TTC549 (cell line): ENCODE data around the gene TYW1.
"Not testable (repeated sequence)": the region's sequence is repeated elsewhere in the genome, so short reads cannot be mapped to it uniquely, and the experiment has no call there.

Source experiments
- FAIRE-seq: peaks from 2 replicates; lab custom pipeline; 2012; peaks lifted over from hg19 to GRCh38; lab: Jason Lieb, UNC

The TYW1 gene

GRCh38 chr7:66996444-66997191 is at the start of gene TYW1:
TYW1 (plus strand) TSS chr7:66996833; CDS start chr7:66996979, 146 bp downstream.
- peak; percentile 95 for FAIRE-seq

GRCh38 chr7:66948480-66949109 is 48.0 kb upstream of the TYW1 start:
- no peak for FAIRE-seq

GRCh38 chr7:66950311-66950710 is 46.3 kb upstream of the TYW1 start:
- FAIRE-seq = no peak

- no peak for FAIRE-seq
Measured at GRCh38 chr7:66950763-66951162, 45.9 kb upstream of the TYW1 start.

GRCh38 chr7:66952343-66953043 is 44.1 kb upstream of the TYW1 start:
- FAIRE-seq = no peak

- no peak for FAIRE-seq
Measured at GRCh38 chr7:66953044-66953427, 43.6 kb upstream of the TYW1 start.

GRCh38 chr7:66957595-66958290 is 38.9 kb upstream of the TYW1 start:
- FAIRE-seq = no peak

GRCh38 chr7:66958538-66959350 is 37.9 kb upstream of the TYW1 start:
- no peak for FAIRE-seq

- no peak for FAIRE-seq
Measured at GRCh38 chr7:66960192-66960591, 36.4 kb upstream of the TYW1 start.

- no peak for FAIRE-seq
Measured at GRCh38 chr7:66961096-66961495, 35.5 kb upstream of the TYW1 start.

GRCh38 chr7:66964411-66964810 is 32.2 kb upstream of the TYW1 start:
- no peak for FAIRE-seq

- no peak for FAIRE-seq
Measured at GRCh38 chr7:66967029-66967428, 29.6 kb upstream of the TYW1 start.

GRCh38 chr7:66969001-66969400 is 27.6 kb upstream of the TYW1 start:
- not testable (repeated sequence) for FAIRE-seq

GRCh38 chr7:66970310-66970709 is 26.3 kb upstream of the TYW1 start:
- FAIRE-seq = no peak

GRCh38 chr7:66974986-66975590 is 21.5 kb upstream of the TYW1 start:
- no peak for FAIRE-seq

- FAIRE-seq = not testable (repeated sequence)
Measured at GRCh38 chr7:66978312-66978711, 18.3 kb upstream of the TYW1 start.

GRCh38 chr7:66979013-66979412 is 17.6 kb upstream of the TYW1 start:
- not testable (repeated sequence) for FAIRE-seq

GRCh38 chr7:66980336-66980735 is 16.3 kb upstream of the TYW1 start:
- not testable (repeated sequence) for FAIRE-seq

- FAIRE-seq = not testable (repeated sequence)
Measured at GRCh38 chr7:66989552-66989951, 7.1 kb upstream of the TYW1 start.

GRCh38 chr7:66994051-66994450 is 2.6 kb upstream of the TYW1 start:
- FAIRE-seq = not testable (repeated sequence)

GRCh38 chr7:66994691-66995049 is 2.0 kb upstream of the TYW1 start:
- FAIRE-seq = not testable (repeated sequence)
